H1 (cell line): ENCODE results near the gene TMIGD1. TPM values are rescaled to one million over a fixed set of nuclear protein-coding genes. Genes with fewer than 3 reads are reported as not detected.

Experiments used
- CTCF ChIA-PET: fragments of 300-600 bp; sonication (Branson Sonifier 250); formaldehyde crosslinking; loops from one replicate; lab custom pipeline; 2021; ENCODE audit not compliant: partially characterized antibody; lab: Charles Lee
- POLR2A ChIA-PET: fragments of 300-600 bp; sonication (Branson Sonifier 250); formaldehyde crosslinking; loops from one replicate; lab custom pipeline; 2021; ENCODE audit warnings: inconsistent platforms; ENCODE audit not compliant: partially characterized antibody; lab: Charles Lee
- DNase-seq, 2 experiments: peaks; one replicate each; pipeline versions ENCODE4 v3.0.0 to v3.0.0-alpha.2; 2010 to 2022; ENCODE audit warnings: low spot score in 2 of 2, low read depth in 1 of 2, mixed read lengths in 1 of 2
- FAIRE-seq: peaks from 2 replicates; lab custom pipeline; 2011; peaks lifted over from hg19 to GRCh38; lab: Jason Lieb, UNC
- H2AFZ ChIP-seq: 2 replicates; pipeline ENCODE4 v1.8.1; 2012; ENCODE audit warnings: low read length, inconsistent platforms
- H2AK5ac ChIP-seq: 2 replicates; pipeline ENCODE4 v1.6.1; 2013; ENCODE audit warnings: low read depth, low read length
- H2BK120ac ChIP-seq: replicated peaks from 2 replicates; pipeline ENCODE3; 2013; ENCODE audit warnings: low read depth, low read length, inconsistent platforms
- H2BK12ac ChIP-seq: 2 replicates; pipeline ENCODE4 v1.6.1; 2013; ENCODE audit warnings: low read depth, low read length
- H2BK15ac ChIP-seq: 2 replicates; pipeline ENCODE4 v1.6.1; 2013; ENCODE audit warnings: low read length
- H2BK20ac ChIP-seq: 2 replicates; pipeline ENCODE4 v1.6.1; 2013; ENCODE audit warnings: low read length
- H2BK5ac ChIP-seq: 2 replicates; pipeline ENCODE4 v1.6.1; 2013; ENCODE audit warnings: low read depth, low read length
- H3K14ac ChIP-seq: 2 replicates; pipeline ENCODE4 v1.6.1; 2013; ENCODE audit warnings: inconsistent platforms; ENCODE audit not compliant: insufficient read length
- H3K18ac ChIP-seq: 2 replicates; pipeline ENCODE4 v1.6.1; 2013; ENCODE audit warnings: low read length; ENCODE audit errors: extremely low read depth
- H3K23ac ChIP-seq: 2 replicates; pipeline ENCODE4 v1.6.1; 2013; ENCODE audit warnings: inconsistent platforms; ENCODE audit not compliant: insufficient read length
- H3K23me2 ChIP-seq: 2 replicates; pipeline ENCODE4 v1.6.1; 2013; ENCODE audit warnings: low read depth, low read length
- H3K27ac ChIP-seq: 2 replicates; pipeline ENCODE4 v1.6.1; 2011; ENCODE audit warnings: low read depth, low read length, inconsistent platforms
- H3K27me3 ChIP-seq, 4 experiments: replicated peaks in 1 of 4; 1 replicate in 1 of 4; 2 replicates in 3 of 4; pipeline versions ENCODE4 v1.6.1 to v1.8.1; 2011 to 2013; ENCODE audit warnings: low read length in 3 of 4, mild to moderate bottlenecking in 3 of 4, inconsistent platforms in 2 of 4, mixed read lengths in 2 of 4, moderate library complexity in 1 of 4; ENCODE audit not compliant: control insufficient read depth in 3 of 4, insufficient read depth in 3 of 4; ENCODE audit errors: extremely low read depth in 1 of 4
- H3K36me3 ChIP-seq, 4 experiments: 2 replicates each; pipeline versions ENCODE4 v1.6.1 to v1.8.1; 2011 to 2013; ENCODE audit warnings: mild to moderate bottlenecking in 4 of 4, low read length in 3 of 4, moderate library complexity in 2 of 4, control low read depth in 1 of 4, inconsistent platforms in 1 of 4; ENCODE audit not compliant: insufficient read depth in 4 of 4, control insufficient read depth in 2 of 4
- H3K4ac ChIP-seq: replicated peaks from 2 replicates; pipeline ENCODE3; 2013; ENCODE audit warnings: low read length, low read depth, mixed read lengths, inconsistent platforms; ENCODE audit not compliant: insufficient read length
- H3K4me1 ChIP-seq, 4 experiments: replicated peaks in 1 of 4; 1 replicate in 1 of 4; 2 replicates in 3 of 4; pipeline versions ENCODE4 v1.6.1 to v1.8.1; 2011 to 2013; ENCODE audit warnings: low read length in 3 of 4, inconsistent platforms in 2 of 4, mixed read lengths in 1 of 4; ENCODE audit not compliant: insufficient read depth in 4 of 4, control insufficient read depth in 3 of 4
- H3K4me2 ChIP-seq, 2 experiments: 2 replicates each; pipeline versions ENCODE4 v1.6.1 to v1.8.1; 2011 to 2013; ENCODE audit warnings: low read depth in 2 of 2, low read length in 2 of 2, control low read depth in 1 of 2, inconsistent platforms in 1 of 2, mild to moderate bottlenecking in 1 of 2; ENCODE audit not compliant: insufficient read depth in 1 of 2
- H3K4me3 ChIP-seq, 4 experiments: fragments of 200-600, 300-600 bp in 1 of 4; sonication (generic), shearing (Covaris generic), sonication (Bioruptor Twin) in 1 of 4; 2 replicates each; pipeline versions ENCODE4 v1.5.1 to v1.8.1; 2011 to 2016; ENCODE audit warnings: low read length in 4 of 4, low read depth in 3 of 4, control low read depth in 2 of 4, inconsistent platforms in 2 of 4, mild to moderate bottlenecking in 2 of 4, mixed read lengths in 1 of 4, moderate library complexity in 1 of 4; ENCODE audit not compliant: insufficient read depth in 2 of 4; ENCODE audit errors: extremely low read depth in 1 of 4
- H3K56ac ChIP-seq: replicated peaks from 2 replicates; pipeline ENCODE3; 2013; ENCODE audit warnings: low read depth, mild to moderate bottlenecking, mixed read lengths, low read length, inconsistent platforms; ENCODE audit not compliant: insufficient read length
- H3K79me1 ChIP-seq: 2 replicates; pipeline ENCODE4 v1.6.1; 2013; ENCODE audit warnings: low read depth, low read length, control low read depth
- H3K79me2 ChIP-seq, 2 experiments: 2 replicates each; pipeline versions ENCODE4 v1.6.1 to v1.8.1; 2012 to 2013; ENCODE audit warnings: low read length in 2 of 2, mild to moderate bottlenecking in 2 of 2, inconsistent platforms in 1 of 2; ENCODE audit not compliant: insufficient read depth in 2 of 2, control insufficient read depth in 1 of 2
- H3K9ac ChIP-seq, 4 experiments: replicated peaks in 1 of 4; 1 replicate in 1 of 4; 2 replicates in 3 of 4; pipeline versions ENCODE4 v1.6.1 to v1.8.1; 2011 to 2013; ENCODE audit warnings: low read depth in 3 of 4, low read length in 3 of 4, control low read depth in 2 of 4, mild to moderate bottlenecking in 2 of 4, moderate library complexity in 2 of 4, inconsistent platforms in 1 of 4; ENCODE audit errors: extremely low read depth in 1 of 4
- H3K9me3 ChIP-seq, 2 experiments: 2 replicates each; pipeline versions ENCODE4 v1.6.1 to v1.8.1; 2012 to 2013; ENCODE audit warnings: mild to moderate bottlenecking in 2 of 2, moderate library complexity in 2 of 2, control low read depth in 1 of 2, inconsistent platforms in 1 of 2, low read depth in 1 of 2, low read length in 1 of 2, mixed read lengths in 1 of 2; ENCODE audit not compliant: insufficient read depth in 2 of 2
- H4K20me1 ChIP-seq, 2 experiments: replicated peaks in 1 of 2; 2 replicates each; pipeline versions ENCODE3 to v1.8.1; 2011 to 2013; ENCODE audit warnings: inconsistent platforms in 2 of 2, low read length in 2 of 2, mild to moderate bottlenecking in 1 of 2; ENCODE audit not compliant: insufficient read depth in 2 of 2, control insufficient read depth in 1 of 2
- H4K5ac ChIP-seq: 2 replicates; pipeline ENCODE4 v1.6.1; 2013; ENCODE audit warnings: low read length, low read depth, mixed read lengths, inconsistent platforms; ENCODE audit not compliant: insufficient read length
- H4K8ac ChIP-seq: 2 replicates; pipeline ENCODE4 v1.8.0; 2013; ENCODE audit warnings: mild to moderate bottlenecking, moderate library complexity, low read length, inconsistent platforms; ENCODE audit not compliant: insufficient read depth; ENCODE audit errors: extremely low read depth
- H4K91ac ChIP-seq: replicated peaks from 2 replicates; pipeline ENCODE3; 2013; ENCODE audit warnings: low read length, mixed read lengths, inconsistent platforms; ENCODE audit not compliant: insufficient read length
- ASH2L ChIP-seq: fragments of 200-600, 300-600 bp; sonication (generic); IDR thresholded peaks from one replicate; pipeline ENCODE4 v1.7.1; 2017; ENCODE audit warnings: low read length
- BCL11A ChIP-seq, 2 experiments: IDR thresholded peaks; one replicate each; pipeline ENCODE4 v1.6.1; 2011; ENCODE audit warnings: low read depth in 2 of 2, low read length in 2 of 2, mild to moderate bottlenecking in 2 of 2
- RNF2 ChIP-seq: fragments of 200-900, 300-1000 bp; sonication (generic); IDR thresholded peaks from 2 replicates; pipeline ENCODE4 v1.7.1; 2016; ENCODE audit warnings: borderline replicate concordance, low read depth, mild to moderate bottlenecking, antibody characterized with exemption, low read length; ENCODE audit not compliant: poor library complexity, severe bottlenecking; ENCODE audit errors: missing control alignments
- SUZ12 ChIP-seq: fragments of 200-600 bp; sonication (generic); IDR thresholded peaks from 2 replicates; pipeline ENCODE4 v1.6.1; 2012; ENCODE audit warnings: mild to moderate bottlenecking, inconsistent platforms, low read length, moderate library complexity, mixed read lengths
- WGBS, 2 experiments: shearing (Covaris generic) in 1 of 2; methylation state at CpG; one replicate each; pipeline versions ENCODE4 v1.1.6 to v1.1.7; 2013 to 2015; ENCODE audit warnings: low lambda C conversion rate in 2 of 2, mixed read lengths in 2 of 2, inconsistent platforms in 1 of 2, low coverage in 1 of 2, missing lambda C conversion rate in 1 of 2; ENCODE audit not compliant: insufficient replicate concordance in 2 of 2, insufficient coverage in 1 of 2, insufficient read length in 1 of 2; ENCODE audit errors: extremely low coverage in 1 of 2, missing lambda C conversion rate in 1 of 2; 5-methylcytosine and 5-hydroxymethylcytosine counted together
- polyA plus RNA-seq, 7 experiments: library from polyadenylated mRNA; depleted of rRNA in 3 of 7; stranded (reverse) in 5 of 7; unstranded in 2 of 7; fragments of >200 nt in 5 of 7; fragments of 200-250 nt in 2 of 7; gene quantifications; 1 replicate in 5 of 7; 2 replicates in 1 of 7; 4 replicates in 1 of 7; pipeline versions ENCODE4 v1.2.1 to v1.2.3, GENCODE V29; 2011 to 2013; ENCODE audit warnings: missing spikeins in 2 of 7, mixed read lengths in 2 of 7
- total RNA-seq: library from RNA; stranded (reverse); fragmentation: NEBNext Ultra II Directional; extraction: Animal tissue kit (Norgen Biotek cat#: 25700); gene quantifications from 2 replicates; pipeline ENCODE4 v1.2.1, GENCODE V29; 2021
- TF ChIP-seq, protein P1 (sequence below): IDR thresholded peaks from 2 replicates; pipeline ENCODE4 v1.6.1; 2012; ENCODE audit warnings: low read length, inconsistent platforms

The TMIGD1 gene
- total and polyA plus RNA-seq, 2 of the 8 experiments (the other 6 are each of a cell fraction or from before 2014, with no cell fraction given): not detected

DNA sequence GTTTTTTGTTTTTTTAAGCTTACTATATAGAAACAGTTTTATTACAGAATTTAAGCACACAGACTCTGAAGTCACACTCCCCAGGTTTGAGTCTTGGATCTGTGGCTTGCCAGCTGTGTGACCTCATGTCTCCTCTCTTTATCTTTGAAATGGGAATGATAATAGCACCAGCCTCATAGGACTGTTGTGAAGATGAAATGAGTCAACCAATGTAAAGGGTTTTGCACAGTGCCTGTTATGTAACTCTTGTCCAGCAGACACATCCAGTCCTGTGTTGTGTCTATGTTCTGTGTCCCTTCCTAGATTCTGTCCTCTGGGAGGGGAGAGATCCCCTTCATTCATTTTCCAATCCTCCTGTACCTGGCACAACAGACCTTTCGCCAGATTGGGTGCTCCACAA, 41.8 kb upstream of the TMIGD1 start:
- H2AFZ ChIP-seq: no peak overlapping the region
- WGBS, 2 experiments: 91% methylated on average over 1 of the region's 1 CpG; no CpG with 5 or more reads in 1 of the 2 experiments
- FAIRE-seq: no peak
- H2BK20ac ChIP-seq: no peak overlapping the region
- no peak overlapping the region for H4K5ac ChIP-seq
- POLR2A ChIA-PET: no interaction called here
- peaks cover 5 to 26% (median 20%) of the 10 kb centered on the region in 4 experiments for H3K27me3 ChIP-seq
- no peak overlapping the region for H3K56ac ChIP-seq
- no peak overlapping the region for H3K4ac ChIP-seq
- H3K4me3 ChIP-seq: no peak overlapping the region
- no peak overlapping the region for H2BK12ac ChIP-seq
- CTCF ChIA-PET: interaction anchor here (0.7 to 2.3 kb wide), 4 partner anchors 10 to 51 kb away, joined by 3 to 9 read pairs (median 4); no protein-coding TSS in a partner anchor
- no peaks in the 10 kb centered on the region for H3K9me3 ChIP-seq
- no peak for DNase-seq
- no peak overlapping the region for H2BK5ac ChIP-seq
- H3K18ac ChIP-seq: no peak overlapping the region
- no peak overlapping the region for H3K14ac ChIP-seq
- H3K27ac ChIP-seq: no peak overlapping the region
- peaks cover 0 to 10% of the 10 kb centered on the region in 2 experiments; a peak in 2 of 4 replicates for H3K79me2 ChIP-seq
- no peak overlapping the region for H3K23ac ChIP-seq
- H3K23me2 ChIP-seq: peaks cover 10% of the 10 kb centered on the region
- H3K4me1 ChIP-seq: peaks cover 3 to 4% (median 3%) of the 10 kb centered on the region in 4 experiments; a peak in 5 of 7 replicates
- H2BK15ac ChIP-seq: no peak overlapping the region
- no peak overlapping the region for H4K8ac ChIP-seq
- H4K91ac ChIP-seq: no peak overlapping the region
- H3K9ac ChIP-seq: no peak overlapping the region
- H2AK5ac ChIP-seq: no peak overlapping the region
- H3K79me1 ChIP-seq: no peaks in the 10 kb centered on the region
- peaks cover 6 to 9% of the 10 kb centered on the region in 2 experiments for H4K20me1 ChIP-seq
- no peaks in the 10 kb centered on the region for H3K36me3 ChIP-seq
- H3K4me2 ChIP-seq: no peak overlapping the region
- no peak overlapping the region for H2BK120ac ChIP-seq
- TF ChIP-seq, protein P1, sequence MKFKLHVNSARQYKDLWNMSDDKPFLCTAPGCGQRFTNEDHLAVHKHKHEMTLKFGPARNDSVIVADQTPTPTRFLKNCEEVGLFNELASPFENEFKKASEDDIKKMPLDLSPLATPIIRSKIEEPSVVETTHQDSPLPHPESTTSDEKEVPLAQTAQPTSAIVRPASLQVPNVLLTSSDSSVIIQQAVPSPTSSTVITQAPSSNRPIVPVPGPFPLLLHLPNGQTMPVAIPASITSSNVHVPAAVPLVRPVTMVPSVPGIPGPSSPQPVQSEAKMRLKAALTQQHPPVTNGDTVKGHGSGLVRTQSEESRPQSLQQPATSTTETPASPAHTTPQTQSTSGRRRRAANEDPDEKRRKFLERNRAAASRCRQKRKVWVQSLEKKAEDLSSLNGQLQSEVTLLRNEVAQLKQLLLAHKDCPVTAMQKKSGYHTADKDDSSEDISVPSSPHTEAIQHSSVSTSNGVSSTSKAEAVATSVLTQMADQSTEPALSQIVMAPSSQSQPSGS: no peak
- TF ChIP-seq ASH2L (no peak), RNF2 (no peak), SUZ12 (no peak), BCL11A (IDR thresholded peaks at IDR 0.05; ENCODE audit: low read depth in 2 of 2, low read length in 2 of 2) (no peak)
